Activated CD8-positive, alpha-beta memory T cell treated with anti-CD3 and anti-CD28 coated beads, Interleukin-2, amount 50 U/mL, for 24 hours (primary cell): Measurements from ENCODE around the gene RABEPK.
"Not testable (repeated sequence)": the region's sequence is repeated elsewhere in the genome, so short reads cannot be mapped to it uniquely, and the experiment has no call there.

Source experiments
- DNase-seq: peaks from one replicate; pipeline ENCODE4 v3.0.0-alpha.2; 2020; ENCODE audit errors: extremely low read depth

Gene RABEPK

GRCh38 chr9:125246261-125246667, 45.9 kb downstream of the RABEPK start:
- no peak for DNase-seq

DNA sequence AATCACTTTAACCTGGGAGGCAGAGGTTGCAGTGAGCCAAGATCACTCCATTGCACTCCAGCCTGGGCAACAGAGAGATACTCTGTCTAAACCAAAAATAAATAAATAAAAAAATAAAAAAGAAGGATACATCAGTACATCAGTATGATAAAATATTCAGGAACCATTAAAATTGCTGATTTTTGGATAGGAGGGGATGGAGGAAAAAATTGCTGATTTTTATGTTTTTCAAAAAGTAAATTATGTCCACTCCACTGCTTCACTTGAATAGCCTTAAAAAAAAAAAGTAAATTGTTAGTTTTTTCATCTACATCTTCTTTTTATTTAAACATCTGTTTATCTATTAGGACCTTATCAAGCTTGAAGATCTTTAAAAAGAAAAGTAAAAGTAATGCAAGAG, 53.9 kb downstream of the RABEPK start:
- no peak for DNase-seq

DNA sequence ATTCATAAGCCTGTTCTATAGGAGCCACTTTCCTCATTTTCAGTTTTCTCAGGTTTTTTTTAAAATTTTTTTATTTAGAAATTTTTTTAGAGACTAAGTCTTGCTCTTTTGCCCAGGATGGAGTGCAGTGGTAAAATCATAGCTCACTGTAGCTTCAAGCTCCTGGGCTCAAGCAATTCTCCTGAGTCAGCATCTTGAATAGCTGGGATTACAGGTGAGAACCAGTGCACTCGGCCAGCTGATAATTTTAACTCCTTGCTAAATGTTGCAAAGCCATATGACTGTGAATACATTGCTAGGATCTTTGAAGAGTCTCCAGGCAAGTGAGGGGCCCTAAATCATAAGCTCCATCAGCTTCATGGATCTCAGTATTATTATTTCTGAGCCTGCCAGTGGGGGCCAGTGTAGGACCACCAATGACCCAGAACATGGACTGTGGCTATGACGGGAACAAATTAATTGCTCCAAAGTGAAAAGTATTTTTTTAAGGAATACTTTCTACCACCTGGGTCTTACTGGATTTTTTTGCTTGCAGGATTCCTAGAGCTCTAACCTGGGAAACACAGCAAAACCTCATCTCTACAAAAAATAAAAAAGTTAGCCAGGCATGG, 55.5 kb downstream of the RABEPK start:
- DNase-seq = no peak

- no peak for DNase-seq
These were observed 57.9 kb downstream of the RABEPK start for GRCh38 chr9:125258160-125258785.

DNA sequence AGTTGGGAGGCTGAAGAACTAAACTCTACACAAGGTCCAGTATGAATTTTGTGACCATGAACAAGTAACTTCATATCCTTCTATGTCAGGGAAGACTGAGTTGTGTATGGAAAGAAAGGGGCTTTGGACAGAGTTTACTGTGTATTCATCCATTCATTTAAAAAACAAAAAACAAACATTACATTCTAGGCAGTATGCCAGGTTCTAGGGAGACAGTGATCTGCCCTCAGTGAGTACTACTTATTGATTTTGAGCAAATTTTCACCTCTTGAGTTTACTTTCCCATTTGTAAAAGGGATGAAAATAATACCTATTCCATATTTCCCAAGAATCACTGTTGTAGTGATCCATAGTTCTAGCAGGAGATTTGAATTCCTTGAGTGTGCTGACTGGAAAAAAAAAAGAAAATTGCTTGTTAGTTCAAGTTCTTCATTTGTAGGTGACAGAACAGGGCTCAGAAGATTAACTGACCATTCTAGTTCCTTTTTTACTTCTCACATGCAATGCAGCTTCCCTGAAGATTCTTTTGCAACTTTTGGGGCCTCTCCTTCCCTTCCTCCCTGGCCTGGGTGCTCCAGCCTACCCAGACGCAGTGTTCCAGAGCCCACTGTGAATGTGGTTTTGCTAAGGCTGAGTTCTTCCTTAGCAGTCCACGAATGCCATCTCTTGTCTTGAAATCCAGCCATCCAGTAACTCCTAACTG, 58.6 kb downstream of the RABEPK start:
- DNase-seq = no peak

GRCh38 chr9:125260561-125260960, 60.2 kb downstream of the RABEPK start:
- no peak for DNase-seq

- DNase-seq = peak; percentile 62
These were observed 61.4 kb downstream of the RABEPK start, which contains the start of gene GAPVD1 for GRCh38 chr9:125261501-125262293. GAPVD1 (plus strand) TSS chr9:125261826; CDS start chr9:125298922, 37,096 bp downstream.

GRCh38 chr9:125262294-125262991, 62.1 kb downstream of the RABEPK start:
- no peak for DNase-seq

DNA sequence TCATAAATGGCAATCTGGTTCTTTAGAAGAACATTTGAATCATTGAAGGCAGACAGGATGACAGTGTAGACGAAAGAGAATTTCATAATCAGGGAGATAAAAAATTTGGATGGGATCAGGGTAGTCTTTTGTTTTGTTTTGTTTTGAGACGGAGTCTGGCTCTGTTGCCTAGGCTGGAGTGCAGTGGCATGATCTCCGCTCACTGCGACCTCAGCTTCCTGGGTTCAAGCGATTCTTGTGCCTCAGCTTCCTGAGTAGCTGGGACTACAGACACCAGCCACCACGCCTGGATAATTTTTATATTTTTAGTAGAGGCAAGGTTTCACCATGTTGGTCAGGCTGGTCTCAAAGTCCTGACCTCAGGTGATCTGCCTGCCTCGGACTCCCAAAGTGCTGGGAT, 63.7 kb downstream of the RABEPK start:
- DNase-seq = not testable (repeated sequence)

GRCh38 chr9:125268394-125269013, 68.2 kb downstream of the RABEPK start:
- DNase-seq = no peak

- DNase-seq = no peak
These were observed 68.7 kb downstream of the RABEPK start for GRCh38 chr9:125269014-125269397.

GRCh38 chr9:125271081-125271480, 70.7 kb downstream of the RABEPK start:
- no peak for DNase-seq

GRCh38 chr9:125272697-125273096, 72.4 kb downstream of the RABEPK start:
- DNase-seq = no peak

DNA sequence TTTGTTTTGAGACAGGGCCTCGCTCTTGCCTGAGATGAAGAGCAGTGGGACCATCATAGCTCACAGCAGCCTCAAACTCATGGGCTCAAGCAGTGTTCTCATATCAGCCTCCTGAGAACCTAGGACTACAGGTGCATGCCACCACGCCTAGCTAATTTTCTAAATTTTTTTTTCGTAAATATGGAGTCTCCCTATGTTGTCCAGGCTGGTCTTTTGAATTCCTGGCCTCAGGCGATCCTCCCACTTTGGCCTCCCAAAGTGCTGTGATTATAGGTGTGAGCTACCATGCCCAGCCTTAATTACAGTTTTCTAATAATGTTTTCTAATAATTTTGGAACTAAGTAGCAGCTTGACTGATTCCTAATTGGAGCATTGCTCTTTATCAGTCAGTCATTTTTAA, 76.4 kb downstream of the RABEPK start:
- no peak for DNase-seq

DNA sequence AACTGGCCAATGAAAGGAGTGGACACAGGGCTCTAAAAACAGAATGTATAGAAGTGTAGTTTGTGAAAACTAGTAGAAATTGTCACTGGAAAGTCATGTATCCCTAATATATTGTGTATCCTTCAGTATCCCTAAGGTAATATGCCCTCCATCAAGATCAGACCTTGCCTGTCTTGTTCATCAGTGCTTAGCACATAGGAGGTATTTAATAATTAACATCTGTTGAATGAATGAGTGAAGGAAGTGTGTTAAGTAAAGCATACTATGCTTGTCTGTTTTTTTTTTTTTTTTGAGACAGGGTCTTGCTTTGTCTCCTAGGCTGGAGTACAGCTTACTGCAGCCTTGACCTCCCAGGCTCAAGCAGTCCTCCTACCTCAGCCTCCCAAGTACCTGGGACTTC, 77.1 kb downstream of the RABEPK start:
- DNase-seq = no peak

DNA sequence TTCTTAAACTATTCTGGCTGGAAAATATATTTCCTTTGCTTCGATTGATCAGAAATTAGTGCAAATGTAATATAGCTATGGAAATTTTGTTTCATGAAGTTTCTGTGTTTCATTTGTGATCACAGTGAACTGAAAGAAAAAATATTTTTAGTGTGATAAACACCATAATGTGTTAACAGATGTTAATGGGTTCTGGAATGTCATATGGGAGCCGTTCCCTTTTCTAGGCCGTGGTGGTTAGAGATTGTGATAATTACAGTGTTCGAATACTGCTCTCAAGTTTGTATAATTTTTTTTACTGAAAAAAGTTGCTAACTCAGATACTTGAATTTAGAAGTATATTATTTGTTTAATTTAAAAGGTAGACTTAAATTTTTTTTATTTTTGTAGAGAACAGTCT, 80.6 kb downstream of the RABEPK start:
- no peak for DNase-seq
